OCI-LY1 (cell line): Measurements from ENCODE around the gene XYLT1.

ENCODE experiments used
- H2AFZ ChIP-seq: fragments of 200-600 bp; sonication (generic), shearing (Covaris generic); 2 replicates; pipeline ENCODE4 v1.6.0; 2014; ENCODE audit warnings: antibody characterized with exemption, mild to moderate bottlenecking, low read length
- H3F3A ChIP-seq: fragments of 200-600 bp; sonication (generic), shearing (Covaris generic); 2 replicates; pipeline ENCODE4 v1.6.0; 2014; ENCODE audit warnings: mild to moderate bottlenecking, antibody characterized with exemption, low read length, moderate library complexity; ENCODE audit not compliant: insufficient read depth
- H3K27ac ChIP-seq: fragments of 200-600 bp; sonication (generic); 2 replicates; pipeline ENCODE4 v1.5.1; 2014; ENCODE audit warnings: low read length, mixed run types, mild to moderate bottlenecking, low read depth; ENCODE audit not compliant: poor library complexity, severe bottlenecking
- H3K27me3 ChIP-seq: fragments of 200-600 bp; sonication (generic); 2 replicates; pipeline ENCODE4 v1.6.0; 2014; ENCODE audit warnings: antibody characterized with exemption, mild to moderate bottlenecking, low read length, moderate library complexity; ENCODE audit not compliant: insufficient read depth
- H3K36me3 ChIP-seq: fragments of 200-600 bp; sonication (generic); 2 replicates; pipeline ENCODE4 v1.6.1; 2014; ENCODE audit warnings: mild to moderate bottlenecking, antibody characterized with exemption, low read length, moderate library complexity, mixed read lengths; ENCODE audit not compliant: insufficient read depth
- H3K4me1 ChIP-seq: fragments of 200-600 bp; sonication (generic); 2 replicates; pipeline ENCODE4 v1.5.1; 2014; ENCODE audit warnings: mild to moderate bottlenecking, low read length, moderate library complexity; ENCODE audit not compliant: insufficient read depth, severe bottlenecking
- H3K4me2 ChIP-seq: fragments of 200-600 bp; sonication (generic), shearing (Covaris generic); 2 replicates; pipeline ENCODE4 v1.6.1; 2014; ENCODE audit warnings: low read length
- H3K4me3 ChIP-seq: fragments of 200-600 bp; sonication (generic); 2 replicates; pipeline ENCODE4 v1.5.1; 2014; ENCODE audit warnings: low read length, low read depth, mild to moderate bottlenecking, mixed read lengths; ENCODE audit not compliant: poor library complexity, severe bottlenecking
- H3K79me2 ChIP-seq: fragments of 200-600 bp; shearing (Covaris generic); 2 replicates; pipeline ENCODE4 v1.6.1; 2016; ENCODE audit warnings: mixed run types, low read length, mixed read lengths; ENCODE audit not compliant: insufficient read depth
- H3K9ac ChIP-seq: fragments of 200-600 bp; sonication (generic), shearing (Covaris generic); 2 replicates; pipeline ENCODE4 v1.6.1; 2014; ENCODE audit warnings: mild to moderate bottlenecking, low read length, mixed read lengths
- H3K9me2 ChIP-seq: fragments of 200-600 bp; sonication (generic), shearing (Covaris generic); 2 replicates; pipeline ENCODE4 v1.6.1; 2014; ENCODE audit warnings: low read depth, mild to moderate bottlenecking, low read length, mixed read lengths
- H3K9me3 ChIP-seq: fragments of 200-600 bp; shearing (Covaris generic); 2 replicates; pipeline ENCODE4 v1.6.1; 2014; ENCODE audit warnings: low read length, mixed read lengths
- H4K20me1 ChIP-seq: fragments of 200-600 bp; sonication (generic), shearing (Covaris generic); 2 replicates; pipeline ENCODE4 v1.6.0; 2016; ENCODE audit warnings: mild to moderate bottlenecking, low read length; ENCODE audit not compliant: insufficient read depth
- EZH2 ChIP-seq: fragments of 200-600 bp; sonication (generic), shearing (Covaris generic); IDR thresholded peaks from 2 replicates; pipeline ENCODE4 v1.8.0; 2017; ENCODE audit warnings: borderline replicate concordance, mixed run types, mild to moderate bottlenecking, antibody characterized with exemption, low read length, moderate library complexity, mixed read lengths
- TF ChIP-seq, protein P1 (sequence below): fragments of 200-600 bp; sonication (generic), shearing (Covaris generic); IDR thresholded peaks from 2 replicates; pipeline ENCODE4 v1.5.1; 2017; ENCODE audit warnings: mild to moderate bottlenecking, antibody characterized with exemption, low read length, moderate library complexity, mixed read lengths

Gene XYLT1

DNA sequence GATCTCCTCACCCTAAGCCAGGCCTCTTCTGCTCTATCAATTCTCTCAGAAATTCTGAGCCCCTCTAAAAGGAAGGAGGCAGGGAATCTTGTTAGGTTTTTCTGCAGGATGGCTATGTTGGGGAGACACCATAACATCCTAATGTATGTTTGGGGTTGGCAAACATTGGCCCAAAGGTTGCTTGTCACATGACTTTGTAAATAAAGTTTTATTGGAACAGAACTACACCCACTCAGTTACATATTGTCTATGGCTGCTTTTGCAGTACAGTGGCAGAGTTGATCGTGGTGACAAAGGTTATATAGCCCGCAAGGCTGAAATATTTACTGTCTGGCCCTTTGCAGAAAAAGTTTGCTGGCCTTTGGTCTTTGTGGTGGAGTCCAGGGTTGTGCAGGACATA, 409.4 kb downstream of the XYLT1 start:
- no peak overlapping the region for H2AFZ ChIP-seq
- H3K27me3 ChIP-seq: no peaks in the 10 kb centered on the region
- H3K9me2 ChIP-seq: no peaks in the 10 kb centered on the region
- H3K9ac ChIP-seq: no peak overlapping the region
- H3K27ac ChIP-seq: no peak overlapping the region
- TF ChIP-seq EZH2: no peak
- TF ChIP-seq, protein P1, sequence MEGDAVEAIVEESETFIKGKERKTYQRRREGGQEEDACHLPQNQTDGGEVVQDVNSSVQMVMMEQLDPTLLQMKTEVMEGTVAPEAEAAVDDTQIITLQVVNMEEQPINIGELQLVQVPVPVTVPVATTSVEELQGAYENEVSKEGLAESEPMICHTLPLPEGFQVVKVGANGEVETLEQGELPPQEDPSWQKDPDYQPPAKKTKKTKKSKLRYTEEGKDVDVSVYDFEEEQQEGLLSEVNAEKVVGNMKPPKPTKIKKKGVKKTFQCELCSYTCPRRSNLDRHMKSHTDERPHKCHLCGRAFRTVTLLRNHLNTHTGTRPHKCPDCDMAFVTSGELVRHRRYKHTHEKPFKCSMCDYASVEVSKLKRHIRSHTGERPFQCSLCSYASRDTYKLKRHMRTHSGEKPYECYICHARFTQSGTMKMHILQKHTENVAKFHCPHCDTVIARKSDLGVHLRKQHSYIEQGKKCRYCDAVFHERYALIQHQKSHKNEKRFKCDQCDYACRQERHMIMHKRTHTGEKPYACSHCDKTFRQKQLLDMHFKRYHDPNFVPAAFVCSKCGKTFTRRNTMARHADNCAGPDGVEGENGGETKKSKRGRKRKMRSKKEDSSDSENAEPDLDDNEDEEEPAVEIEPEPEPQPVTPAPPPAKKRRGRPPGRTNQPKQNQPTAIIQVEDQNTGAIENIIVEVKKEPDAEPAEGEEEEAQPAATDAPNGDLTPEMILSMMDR: no peak
- no peak overlapping the region for H3K4me2 ChIP-seq
- H3K79me2 ChIP-seq: no peaks in the 10 kb centered on the region
- H3F3A ChIP-seq: no peaks in the 10 kb centered on the region
- peaks cover 3% of the 10 kb centered on the region for H3K4me1 ChIP-seq
- H3K4me3 ChIP-seq: no peak overlapping the region
- no peaks in the 10 kb centered on the region for H3K36me3 ChIP-seq
- no peaks in the 10 kb centered on the region for H4K20me1 ChIP-seq
- H3K9me3 ChIP-seq: no peaks in the 10 kb centered on the region

DNA sequence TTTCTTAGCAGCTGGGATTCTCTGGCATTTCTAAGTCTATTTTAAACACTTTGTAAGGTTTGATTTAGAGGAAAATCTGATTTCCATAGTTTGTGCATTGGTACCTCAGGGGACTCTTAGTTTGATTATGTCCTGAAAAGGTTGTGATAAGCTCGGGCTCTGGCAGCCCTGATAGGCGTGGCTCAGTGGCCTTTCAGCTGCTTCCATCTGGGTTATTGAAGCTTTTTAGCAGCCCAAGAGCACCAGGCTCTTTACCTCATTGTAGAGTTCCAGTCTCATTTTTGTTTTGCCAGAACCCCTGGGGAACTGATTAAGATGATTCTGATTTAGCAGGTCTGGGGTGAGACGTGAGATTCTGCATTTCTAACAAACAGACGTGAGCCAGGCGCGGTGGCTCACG, 412.3 kb downstream of the XYLT1 start:
- Histone ChIP-seq H3K9ac (no peak overlapping the region), H3K4me3 (no peak overlapping the region), H3K4me2 (no peak overlapping the region), H3K4me1 (peaks cover 3% of the 10 kb centered on the region), H4K20me1 (no peaks in the 10 kb centered on the region), H3K27ac (no peak overlapping the region), H3K9me2 (no peaks in the 10 kb centered on the region), H3K9me3 (no peaks in the 10 kb centered on the region), H3K79me2 (no peaks in the 10 kb centered on the region), H3K27me3 (no peaks in the 10 kb centered on the region), H2AFZ (no peak overlapping the region), H3K36me3 (no peaks in the 10 kb centered on the region; the same call in 1 of the 2 replicates), H3F3A (no peaks in the 10 kb centered on the region)
- no peak for TF ChIP-seq EZH2
- TF ChIP-seq, protein P1: no peak

DNA sequence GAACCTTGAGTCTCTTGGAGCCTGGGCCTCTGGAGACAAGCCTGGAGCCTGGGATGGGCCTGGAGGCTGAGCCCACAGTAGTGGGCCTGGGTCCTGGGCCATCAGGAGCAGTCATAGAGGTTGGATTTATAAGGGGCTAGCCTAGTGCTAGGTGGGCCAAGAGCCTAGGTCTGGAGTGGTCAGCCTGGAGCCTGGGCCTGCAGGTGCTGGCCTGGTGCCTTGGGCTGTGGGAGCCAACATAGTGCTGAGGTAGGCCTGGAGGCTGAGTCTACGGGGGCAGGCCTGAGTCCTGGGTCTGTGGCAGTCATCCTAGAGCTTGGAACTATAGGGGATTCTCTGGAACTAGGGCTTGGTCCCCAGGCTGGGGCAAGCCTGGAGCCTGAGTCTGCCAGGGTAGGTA, 414.1 kb downstream of the XYLT1 start:
- no peaks in the 10 kb centered on the region for H3K27me3 ChIP-seq
- H3K4me3 ChIP-seq: no peak overlapping the region
- H3K4me2 ChIP-seq: no peak overlapping the region
- TF ChIP-seq, protein P1: no peak
- TF ChIP-seq EZH2: no peak
- H3K9ac ChIP-seq: no peak overlapping the region
- no peak overlapping the region for H2AFZ ChIP-seq
- no peaks in the 10 kb centered on the region for H4K20me1 ChIP-seq
- H3K27ac ChIP-seq: no peak overlapping the region
- no peaks in the 10 kb centered on the region; the same call in 1 of the 2 replicates for H3K36me3 ChIP-seq
- H3K79me2 ChIP-seq: no peaks in the 10 kb centered on the region
- H3K4me1 ChIP-seq: peaks cover 3% of the 10 kb centered on the region
- H3K9me2 ChIP-seq: no peaks in the 10 kb centered on the region
- no peaks in the 10 kb centered on the region for H3K9me3 ChIP-seq
- no peaks in the 10 kb centered on the region for H3F3A ChIP-seq
